CD14-positive monocyte (primary cell): Measurements from ENCODE around the gene STRAP. TPM values are rescaled to one million over a fixed set of nuclear protein-coding genes. Genes with fewer than 3 reads are reported as not detected.

Source experiments
- DNase-seq, 3 donors: peaks; one replicate each; pipeline ENCODE4 v3.0.0-alpha.2; 2011 to 2022
- H2AFZ ChIP-seq: 2 replicates; pipeline ENCODE4 v1.6.0; 2012; ENCODE audit warnings: mild to moderate bottlenecking, low read depth, low read length, inconsistent platforms; ENCODE audit not compliant: insufficient read depth, poor library complexity, severe bottlenecking
- H3K27ac ChIP-seq, 2 donors: 1 replicate in 1 of 2; 2 replicates in 1 of 2; pipeline ENCODE4 v1.5.1; 2012 to 2013; ENCODE audit warnings: low read length in 2 of 2, control low read depth in 1 of 2, inconsistent platforms in 1 of 2, low read depth in 1 of 2, mild to moderate bottlenecking in 1 of 2
- H3K27me3 ChIP-seq, 2 donors: one replicate each; pipeline versions ENCODE4 v1.6.0 to v1.6.1; 2011 to 2013; ENCODE audit warnings: low read length in 2 of 2; ENCODE audit not compliant: control insufficient read depth in 2 of 2, insufficient read depth in 2 of 2
- H3K36me3 ChIP-seq, 2 donors: replicated peaks in 1 of 2; 1 replicate in 1 of 2; 2 replicates in 1 of 2; pipeline versions ENCODE4 v1.5.1 to v1.6.1; 2012 to 2013; ENCODE audit warnings: low read length in 2 of 2, control low read depth in 1 of 2, inconsistent platforms in 1 of 2, mild to moderate bottlenecking in 1 of 2; ENCODE audit not compliant: insufficient read depth in 2 of 2, control insufficient read depth in 1 of 2
- H3K4me1 ChIP-seq, 2 donors: 1 replicate in 1 of 2; 2 replicates in 1 of 2; pipeline versions ENCODE4 v1.5.1 to v1.6.1; 2012 to 2013; ENCODE audit warnings: low read length in 2 of 2, control low read depth in 1 of 2, inconsistent platforms in 1 of 2, mild to moderate bottlenecking in 1 of 2, moderate library complexity in 1 of 2; ENCODE audit not compliant: insufficient read depth in 2 of 2, control insufficient read depth in 1 of 2
- H3K4me2 ChIP-seq: replicated peaks from 2 replicates; pipeline ENCODE3; 2012; ENCODE audit warnings: low read length, moderate library complexity, mild to moderate bottlenecking; ENCODE audit not compliant: poor library complexity, severe bottlenecking; ENCODE audit errors: extremely low read depth
- H3K4me3 ChIP-seq, 3 experiments: fragments of 200-600 bp in 1 of 3; sonication (generic) in 1 of 3; replicated peaks in 1 of 3; 1 replicate in 2 of 3; 2 replicates in 1 of 3; pipeline ENCODE4 v1.5.1; 2011 to 2013; ENCODE audit warnings: low read length in 3 of 3, mild to moderate bottlenecking in 3 of 3, control low read depth in 2 of 3, low read depth in 2 of 3, inconsistent platforms in 1 of 3, moderate library complexity in 1 of 3
- H3K79me2 ChIP-seq: 2 replicates; pipeline ENCODE4 v1.6.0; 2012; ENCODE audit warnings: mild to moderate bottlenecking, control low read depth, inconsistent platforms, low read length, moderate library complexity; ENCODE audit not compliant: insufficient read depth
- H3K9ac ChIP-seq: 2 replicates; pipeline ENCODE4 v1.6.0; 2017; ENCODE audit warnings: low read length, mild to moderate bottlenecking; ENCODE audit not compliant: insufficient read depth, poor library complexity, severe bottlenecking
- H3K9me3 ChIP-seq, 2 donors: replicated peaks in 1 of 2; 1 replicate in 1 of 2; 2 replicates in 1 of 2; pipeline versions ENCODE4 v1.5.1 to v1.6.1; 2012 to 2013; ENCODE audit warnings: low read length in 2 of 2, control low read depth in 1 of 2; ENCODE audit not compliant: control insufficient read depth in 1 of 2, insufficient read depth in 1 of 2
- H4K20me1 ChIP-seq: 2 replicates; pipeline ENCODE4 v1.6.0; 2012; ENCODE audit warnings: mild to moderate bottlenecking, low read length, control low read depth, moderate library complexity; ENCODE audit not compliant: insufficient read depth
- H3K27ac Mint-ChIP-seq, 7 donors: one replicate each; pipeline ENCODE4 v1.8.0; 2020; ENCODE audit warnings: mild to moderate bottlenecking in 7 of 7, mixed read lengths in 7 of 7, moderate library complexity in 6 of 7, inconsistent platforms in 2 of 7
- H3K27me3 Mint-ChIP-seq, 3 donors: one replicate each; pipeline ENCODE4 v1.8.0; 2021 to 2022; ENCODE audit warnings: low read depth in 3 of 3, mild to moderate bottlenecking in 3 of 3, mixed read lengths in 3 of 3, moderate library complexity in 3 of 3, inconsistent platforms in 1 of 3
- H3K36me3 Mint-ChIP-seq, 2 donors: one replicate each; pipeline ENCODE4 v1.8.0; 2020; ENCODE audit warnings: mixed read lengths in 2 of 2, inconsistent platforms in 1 of 2, mild to moderate bottlenecking in 1 of 2
- H3K4me1 Mint-ChIP-seq: one replicate; pipeline ENCODE4 v1.8.0; 2020; ENCODE audit warnings: mild to moderate bottlenecking, mixed read lengths
- H3K4me3 Mint-ChIP-seq, 2 donors: one replicate each; pipeline ENCODE4 v1.8.0; 2020; ENCODE audit warnings: mild to moderate bottlenecking in 2 of 2, mixed read lengths in 2 of 2, moderate library complexity in 1 of 2
- H3K9me3 Mint-ChIP-seq, 7 donors: one replicate each; pipeline ENCODE4 v1.8.0; 2020 to 2022; ENCODE audit warnings: mixed read lengths in 7 of 7, mild to moderate bottlenecking in 6 of 7, moderate library complexity in 6 of 7, inconsistent platforms in 2 of 7
- CTCF ChIP-seq: fragments of 200-600 bp; IDR thresholded peaks from one replicate; pipeline ENCODE4 v1.8.0; 2022; ENCODE audit warnings: antibody characterized with exemption, mild to moderate bottlenecking
- WGBS: methylation state at CpG from one replicate; pipeline ENCODE4 v1.1.5; 2013; ENCODE audit warnings: missing lambda C conversion rate; ENCODE audit not compliant: insufficient coverage; 5-methylcytosine and 5-hydroxymethylcytosine counted together
- intact Hi-C, 2 donors: fragments of 100-400 bp; cut with micrococcal nuclease; formaldehyde crosslinking; loops; one replicate each; pipeline versions ENCODE4 v1.15.0 to v1.15.1; 2023
- polyA plus RNA-seq, 3 donors: library from polyadenylated mRNA; depleted of rRNA in 1 of 3; unstranded in 2 of 3; stranded (reverse) in 1 of 3; fragments of 300-500 nt in 2 of 3; fragments of >200 nt in 1 of 3; fragmentation: Illumina TruSeq in 2 of 3; gene quantifications; 1 replicate in 2 of 3; 2 replicates in 1 of 3; pipeline ENCODE4 v1.2.3, GENCODE V29; 2012 to 2021

Gene STRAP
- polyA plus RNA-seq, 3 donors, result 53.7 to 111 (median 98.2) TPM

- H3K9ac ChIP-seq, result no peak overlapping the region
- H3K36me3 ChIP-seq, result peaks cover 61 to 87% of the 10 kb centered on the region in 2 donors
- 90% methylated on average over 2 of the region's 5 CpGs for WGBS
- peak overlapping the region in 1 of 2 donors; percentile 23 for H3K27ac ChIP-seq
- Mint-ChIP-seq H3K36me3 (peaks cover 55 to 61% of the 10 kb centered on the region in 2 donors), H3K27ac (peak overlapping the region in 1 of 7 donors; percentile 33), H3K4me3 (no peak overlapping the region), H3K4me1 (no peaks in the 10 kb centered on the region), H3K9me3 (no peaks in the 10 kb centered on the region), H3K27me3 (no peaks in the 10 kb centered on the region)
- no peaks in the 10 kb centered on the region for H3K27me3 ChIP-seq
- H3K4me2 ChIP-seq, result no peak overlapping the region
- no peak for TF ChIP-seq CTCF
- peaks cover 18% of the 10 kb centered on the region for H3K79me2 ChIP-seq
- no peaks in the 10 kb centered on the region for H3K9me3 ChIP-seq
- no peak overlapping the region for H3K4me3 ChIP-seq
- H4K20me1 ChIP-seq, result peaks cover 5% of the 10 kb centered on the region
- H2AFZ ChIP-seq, result no peak overlapping the region
- intact Hi-C loops, result no loop called here
- H3K4me1 ChIP-seq, result no peaks in the 10 kb centered on the region
- no peak for DNase-seq
Observed at GRCh38 chr12:15892645-15893259, 10.6 kb downstream of the STRAP start.

GRCh38 chr12:15893260-15893659 is 11.1 kb downstream of the STRAP start:
- H3K27me3 ChIP-seq, result no peaks in the 10 kb centered on the region
- no peak overlapping the region for H3K4me2 ChIP-seq
- Mint-ChIP-seq H3K36me3 (peaks cover 54 to 62% of the 10 kb centered on the region in 2 donors), H3K9me3 (no peaks in the 10 kb centered on the region), H3K4me1 (no peaks in the 10 kb centered on the region), H3K4me3 (no peak overlapping the region), H3K27ac (no peak overlapping the region), H3K27me3 (no peaks in the 10 kb centered on the region)
- peaks cover 3% of the 10 kb centered on the region for H4K20me1 ChIP-seq
- no peak overlapping the region for H3K27ac ChIP-seq
- no peaks in the 10 kb centered on the region for H3K9me3 ChIP-seq
- H3K36me3 ChIP-seq, result peaks cover 64 to 88% of the 10 kb centered on the region in 2 donors
- DNase-seq, result no peak
- H3K79me2 ChIP-seq, result peaks cover 13% of the 10 kb centered on the region
- no peak overlapping the region for H3K4me3 ChIP-seq
- TF ChIP-seq CTCF, result no peak
- H2AFZ ChIP-seq, result no peak overlapping the region
- no peak overlapping the region for H3K9ac ChIP-seq
- intact Hi-C loops, result no loop called here
- WGBS, result no CpG with 5 or more reads among the region's 3 CpGs
- H3K4me1 ChIP-seq, result no peaks in the 10 kb centered on the region
